Measurements from ENCODE around the gene KCNK4.

Gene KCNK4

DNA sequence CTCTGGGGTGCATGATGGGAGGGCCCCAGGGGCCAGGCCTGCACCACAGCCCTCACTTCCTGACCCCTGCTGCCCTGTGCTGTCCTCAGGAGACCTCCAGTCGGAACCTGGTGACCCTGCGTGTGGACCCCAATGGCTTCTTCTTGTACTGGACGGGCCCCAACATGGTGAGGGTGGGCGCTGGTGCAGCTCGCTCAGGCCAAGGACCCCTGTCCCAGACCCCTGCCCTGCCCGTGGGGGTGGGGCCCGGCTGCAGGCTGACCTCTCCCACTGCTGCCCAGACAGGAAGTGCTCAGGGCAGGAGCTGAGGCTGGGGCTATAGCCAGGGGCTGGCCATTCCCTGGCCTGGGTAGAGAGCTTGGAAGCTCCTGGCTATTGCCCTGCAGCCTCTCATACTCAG lies 36.8 kb upstream of the KCNK4 start:
- no peak for DNase-seq

DNA sequence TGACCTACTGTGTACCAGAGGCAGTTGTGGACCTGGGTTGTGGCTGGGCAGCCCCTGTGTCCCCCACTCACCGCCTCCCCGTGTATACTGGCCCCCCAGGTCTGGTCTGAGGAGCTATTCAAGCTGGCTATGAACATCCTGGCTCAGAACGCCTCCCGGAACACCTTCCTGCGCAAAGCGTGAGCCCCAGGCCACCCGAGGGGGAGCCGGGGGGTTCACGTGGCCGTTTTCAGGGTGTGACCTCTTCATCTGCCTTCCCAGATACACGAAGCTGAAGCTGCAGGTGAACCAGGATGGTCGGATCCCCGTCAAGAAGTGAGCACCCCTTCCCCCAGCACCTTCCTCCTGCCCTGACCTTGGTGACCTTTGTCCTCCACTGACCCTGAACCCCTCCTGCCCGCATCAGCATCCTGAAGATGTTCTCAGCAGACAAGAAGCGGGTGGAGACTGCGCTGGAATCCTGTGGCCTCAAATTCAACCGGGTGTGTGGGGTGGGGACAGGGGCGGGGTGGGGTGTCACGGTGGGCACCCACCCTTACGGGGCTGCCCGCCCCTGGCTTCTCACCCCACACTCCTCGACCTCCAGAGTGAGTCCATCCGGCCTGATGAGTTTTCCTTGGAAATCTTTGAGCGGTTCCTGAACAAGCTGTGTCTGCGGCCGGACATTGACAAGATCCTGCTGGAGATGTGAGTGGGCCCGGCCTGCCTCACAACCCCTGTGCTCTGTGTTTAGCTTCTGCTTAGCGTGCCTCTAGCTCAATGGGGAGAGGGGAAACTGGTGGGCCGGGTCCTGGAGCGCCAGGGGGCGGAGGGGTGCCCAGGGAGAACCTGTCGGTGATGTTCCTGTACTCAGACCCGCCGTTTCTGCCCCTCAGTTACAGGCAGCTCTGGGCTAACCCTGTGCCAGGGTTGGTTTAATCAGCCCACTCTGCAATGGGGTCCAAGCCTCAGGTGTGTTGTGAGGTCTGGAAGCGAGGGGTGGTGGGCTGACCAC lies 35.7 kb upstream of the KCNK4 start:
- no peak for DNase-seq

DNA sequence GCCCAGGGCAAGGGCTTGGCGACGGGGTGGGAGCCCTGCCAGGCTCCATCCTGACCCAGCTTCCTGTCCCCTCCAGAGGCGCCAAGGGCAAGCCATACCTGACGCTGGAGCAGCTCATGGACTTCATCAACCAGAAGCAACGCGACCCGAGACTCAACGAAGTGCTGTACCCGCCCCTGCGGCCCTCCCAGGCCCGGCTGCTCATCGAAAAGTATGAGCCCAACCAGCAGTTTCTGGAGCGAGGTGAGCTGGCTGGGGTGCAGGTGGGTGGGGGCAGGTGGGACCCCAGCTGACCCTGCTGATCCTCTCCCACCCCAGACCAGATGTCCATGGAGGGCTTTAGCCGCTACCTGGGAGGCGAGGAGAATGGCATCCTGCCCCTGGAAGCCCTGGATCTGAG lies 34.8 kb upstream of the KCNK4 start:
- no peak for DNase-seq

DNA sequence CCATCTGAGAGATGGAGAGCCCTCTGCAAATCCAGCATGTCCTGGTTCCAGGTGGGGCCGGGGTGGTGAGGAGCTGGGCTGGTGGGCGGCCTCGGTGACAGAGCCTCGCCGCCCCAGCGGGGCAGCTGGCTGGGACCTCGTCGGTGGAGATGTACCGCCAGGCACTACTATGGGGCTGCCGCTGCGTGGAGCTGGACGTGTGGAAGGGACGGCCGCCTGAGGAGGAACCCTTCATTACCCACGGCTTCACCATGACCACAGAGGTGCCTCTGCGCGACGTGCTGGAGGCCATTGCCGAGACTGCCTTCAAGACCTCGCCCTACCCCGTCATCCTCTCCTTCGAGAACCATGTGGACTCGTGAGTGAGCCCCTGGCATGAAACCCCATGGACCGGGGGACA lies 32.7 kb upstream of the KCNK4 start:
- DNase-seq = no peak

DNA sequence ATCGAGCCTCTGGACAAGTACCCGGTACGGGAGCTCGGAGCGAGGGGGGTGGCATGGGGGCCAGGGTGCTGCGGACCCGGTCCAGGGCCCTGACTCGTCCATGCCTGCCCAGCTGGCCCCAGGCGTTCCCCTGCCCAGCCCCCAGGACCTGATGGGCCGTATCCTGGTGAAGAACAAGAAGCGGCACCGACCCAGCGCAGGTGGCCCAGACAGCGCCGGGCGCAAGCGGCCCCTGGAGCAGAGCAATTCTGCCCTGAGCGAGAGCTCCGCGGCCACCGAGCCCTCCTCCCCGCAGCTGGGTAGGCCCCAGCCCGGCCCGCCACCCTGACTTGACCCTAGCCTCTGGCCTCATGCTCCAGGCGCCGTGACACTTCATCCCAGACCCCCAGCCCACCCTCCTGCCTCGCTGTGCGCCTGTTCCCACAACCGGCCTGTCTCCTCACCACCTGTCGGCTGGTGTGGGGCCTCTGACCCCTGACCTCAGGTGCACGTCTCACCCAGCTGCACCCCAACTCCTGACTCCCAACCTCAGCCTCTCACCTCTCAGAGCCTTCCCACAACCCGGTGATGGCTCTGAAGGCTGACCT lies 32.1 kb upstream of the KCNK4 start:
- no peak for DNase-seq

DNA sequence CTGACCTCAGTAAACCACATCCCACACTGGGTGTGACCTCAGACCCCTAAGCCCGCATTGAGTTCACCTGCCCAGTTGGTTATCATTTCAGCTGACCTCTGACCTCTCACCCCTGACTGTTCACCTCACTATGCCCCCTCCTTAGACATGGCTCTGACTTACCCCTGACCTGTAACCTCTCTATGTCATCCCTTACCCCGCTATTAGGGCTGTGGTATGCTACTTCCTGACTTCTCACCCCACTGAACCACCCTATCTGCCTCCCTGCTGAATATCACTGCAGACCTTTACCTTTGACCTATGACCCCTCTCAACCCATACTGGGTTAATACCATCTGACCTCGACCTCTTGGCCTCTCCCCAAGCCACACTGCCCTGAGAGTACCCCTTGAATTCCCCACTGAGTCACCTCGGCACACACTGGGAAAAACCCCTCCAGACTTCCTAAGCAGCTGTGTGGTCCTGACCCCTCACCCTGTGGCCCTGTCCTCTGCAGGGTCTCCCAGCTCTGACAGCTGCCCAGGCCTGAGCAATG lies 31.5 kb upstream of the KCNK4 start:
- DNase-seq = no peak

DNA sequence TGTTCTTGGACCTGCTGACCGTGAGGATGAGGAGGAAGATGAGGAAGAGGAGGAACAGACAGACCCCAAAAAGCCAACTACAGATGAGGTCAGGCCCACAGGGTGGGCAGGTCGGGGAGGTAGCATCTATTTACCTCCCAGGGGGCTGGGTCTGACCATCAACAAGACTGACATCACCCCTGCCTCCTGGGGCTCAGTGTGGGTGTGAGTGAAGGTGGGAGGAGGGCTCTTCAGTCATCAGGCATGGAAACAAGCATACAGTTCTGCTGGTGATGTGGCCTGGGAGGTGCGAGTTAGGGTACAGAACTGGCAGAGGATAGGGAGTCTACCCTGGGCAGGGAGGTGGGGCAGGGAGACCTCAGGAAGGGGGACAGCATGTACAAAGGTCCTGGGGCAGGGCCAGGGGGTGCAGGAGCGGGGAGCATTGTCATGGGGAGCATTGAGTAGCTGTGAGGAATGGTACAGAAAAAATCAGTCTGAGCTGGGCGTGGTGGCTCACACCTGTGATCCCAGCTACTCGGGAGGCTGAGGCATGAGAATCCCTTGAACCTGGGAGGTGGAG lies 30.9 kb upstream of the KCNK4 start:
- no peak for DNase-seq

DNA sequence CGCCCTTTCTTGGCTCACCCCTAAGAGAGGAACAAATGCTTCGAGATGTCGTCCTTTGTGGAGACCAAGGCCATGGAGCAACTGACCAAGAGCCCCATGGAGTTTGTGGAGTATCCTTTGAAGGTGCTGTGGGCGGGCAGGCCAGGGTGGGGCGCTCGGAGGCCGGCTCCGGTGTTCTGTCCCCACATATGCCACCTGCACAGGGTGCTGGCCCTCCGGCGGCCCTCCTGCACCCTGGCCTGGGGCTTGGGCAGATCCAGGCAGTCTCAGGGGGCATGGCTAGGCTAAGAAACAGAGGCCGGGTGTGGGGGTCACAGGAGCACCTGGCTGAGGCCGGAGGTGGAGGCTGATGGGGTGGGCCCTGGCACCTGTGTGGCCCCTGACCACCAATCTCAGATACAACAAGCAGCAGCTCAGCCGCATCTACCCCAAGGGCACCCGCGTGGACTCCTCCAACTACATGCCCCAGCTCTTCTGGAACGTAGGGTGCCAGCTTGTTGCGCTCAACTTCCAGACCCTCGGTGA lies 29.5 kb upstream of the KCNK4 start:
- DNase-seq = no peak

DNA sequence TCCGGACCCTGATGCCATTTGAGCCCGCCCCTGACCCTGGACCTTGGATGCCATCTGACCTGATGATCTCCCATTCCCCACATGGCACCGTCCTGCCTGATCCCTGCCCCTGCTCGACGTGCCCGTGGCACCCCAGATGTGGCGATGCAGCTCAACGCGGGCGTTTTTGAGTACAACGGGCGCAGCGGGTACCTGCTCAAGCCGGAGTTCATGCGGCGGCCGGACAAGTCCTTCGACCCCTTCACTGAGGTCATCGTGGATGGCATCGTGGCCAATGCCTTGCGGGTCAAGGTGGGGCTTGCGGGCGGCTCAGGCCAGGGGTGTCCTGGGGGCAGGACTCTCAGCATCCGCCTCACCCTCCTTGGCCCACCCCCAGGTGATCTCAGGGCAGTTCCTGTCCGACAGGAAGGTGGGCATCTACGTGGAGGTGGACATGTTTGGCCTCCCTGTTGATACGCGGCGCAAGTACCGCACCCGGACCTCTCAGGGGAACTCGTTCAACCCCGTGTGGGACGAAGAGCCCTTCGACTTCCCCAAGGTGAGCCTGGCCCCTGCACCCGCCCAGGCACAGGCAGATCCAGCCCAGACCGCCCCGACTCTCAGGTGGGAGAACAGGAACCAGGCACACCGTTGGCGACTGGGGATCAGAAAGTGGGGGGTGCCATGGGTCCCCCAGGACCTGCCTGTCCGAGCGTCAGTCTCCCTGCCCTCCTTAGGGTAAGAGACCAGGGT lies 28.7 kb upstream of the KCNK4 start:
- no peak for DNase-seq

DNA sequence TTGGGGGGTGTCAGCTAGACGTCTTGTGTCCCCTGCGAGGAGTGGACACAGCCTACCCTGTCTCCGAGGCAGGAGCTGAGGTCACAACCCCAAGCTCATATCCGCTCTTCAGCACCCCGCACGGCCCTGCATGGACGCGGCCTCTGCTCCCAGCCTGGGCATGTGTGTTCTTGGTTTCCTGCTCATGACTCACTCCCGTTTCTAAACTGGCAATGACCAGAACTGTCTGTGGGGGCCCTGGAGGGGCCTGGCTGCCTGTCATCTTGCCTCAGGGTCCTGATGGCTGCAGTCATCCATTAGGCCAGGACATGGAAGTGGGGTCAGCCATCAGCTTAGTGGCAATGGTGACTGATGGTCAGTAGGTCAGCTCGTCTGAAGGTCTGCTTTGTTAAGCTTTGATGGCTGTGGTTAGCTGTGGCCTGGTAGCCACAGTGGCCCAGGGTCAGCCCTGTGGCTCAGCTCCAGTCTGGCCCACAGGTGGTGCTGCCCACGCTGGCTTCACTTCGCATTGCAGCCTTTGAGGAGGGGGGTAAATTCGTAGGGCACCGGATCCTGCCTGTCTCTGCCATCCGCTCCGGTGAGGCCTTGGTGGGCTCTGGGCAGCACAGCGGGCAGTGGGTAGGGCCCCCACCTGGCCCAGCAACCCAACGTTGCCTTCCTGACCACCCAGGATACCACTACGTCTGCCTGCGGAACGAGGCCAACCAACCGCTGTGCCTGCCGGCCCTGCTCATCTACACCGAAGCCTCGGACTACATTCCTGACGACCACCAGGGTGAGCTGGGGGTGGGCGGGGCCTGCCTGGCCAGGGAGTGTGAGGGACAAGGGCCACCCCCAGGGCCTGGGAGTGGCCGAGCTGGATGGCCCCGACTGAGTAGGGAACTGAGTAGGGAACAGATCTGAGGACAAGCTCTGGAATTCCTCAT lies 27.8 kb upstream of the KCNK4 start:
- DNase-seq = peak; percentile 82

DNA sequence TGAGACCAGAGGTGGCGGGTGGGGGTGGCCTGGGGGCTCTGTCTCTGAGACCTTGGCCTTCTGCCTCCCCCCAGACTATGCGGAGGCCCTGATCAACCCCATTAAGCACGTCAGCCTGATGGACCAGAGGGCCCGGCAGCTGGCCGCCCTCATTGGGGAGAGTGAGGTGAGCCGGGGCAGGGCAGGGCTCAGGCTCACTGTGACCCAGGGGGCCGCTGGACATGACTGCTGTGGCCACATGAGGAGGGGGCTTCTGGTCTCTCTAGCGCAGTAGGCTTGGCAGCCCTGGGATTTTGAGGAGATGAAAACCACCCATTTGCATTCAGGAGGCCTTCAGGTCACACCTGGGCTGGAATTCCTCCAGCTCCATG lies 27.2 kb upstream of the KCNK4 start:
- DNase-seq = no peak

DNA sequence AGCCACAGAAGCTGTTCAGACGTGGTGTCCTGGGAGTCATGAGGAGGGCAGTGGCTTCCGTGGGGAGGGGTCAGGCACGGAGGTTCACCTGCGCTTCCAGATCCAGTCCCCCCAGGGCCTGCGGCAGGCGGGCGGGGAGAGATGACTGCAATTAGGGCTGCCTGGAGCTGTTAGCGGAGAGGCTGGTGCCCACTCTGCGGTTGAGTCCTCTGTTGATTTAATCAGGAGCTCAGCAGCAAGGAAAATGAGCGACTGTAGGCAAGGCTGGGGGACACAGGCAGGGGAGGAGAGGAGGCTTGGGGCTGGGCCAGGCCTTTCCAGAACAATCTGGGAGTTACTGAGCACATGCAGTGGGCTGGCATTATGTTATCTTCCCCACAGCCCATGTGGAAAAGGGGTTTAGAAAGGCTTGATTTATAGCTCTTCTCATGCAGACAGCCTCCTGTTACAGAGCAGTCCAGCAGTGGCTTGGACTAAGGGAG lies 26.7 kb upstream of the KCNK4 start:
- DNase-seq = peak; percentile 29

DNA sequence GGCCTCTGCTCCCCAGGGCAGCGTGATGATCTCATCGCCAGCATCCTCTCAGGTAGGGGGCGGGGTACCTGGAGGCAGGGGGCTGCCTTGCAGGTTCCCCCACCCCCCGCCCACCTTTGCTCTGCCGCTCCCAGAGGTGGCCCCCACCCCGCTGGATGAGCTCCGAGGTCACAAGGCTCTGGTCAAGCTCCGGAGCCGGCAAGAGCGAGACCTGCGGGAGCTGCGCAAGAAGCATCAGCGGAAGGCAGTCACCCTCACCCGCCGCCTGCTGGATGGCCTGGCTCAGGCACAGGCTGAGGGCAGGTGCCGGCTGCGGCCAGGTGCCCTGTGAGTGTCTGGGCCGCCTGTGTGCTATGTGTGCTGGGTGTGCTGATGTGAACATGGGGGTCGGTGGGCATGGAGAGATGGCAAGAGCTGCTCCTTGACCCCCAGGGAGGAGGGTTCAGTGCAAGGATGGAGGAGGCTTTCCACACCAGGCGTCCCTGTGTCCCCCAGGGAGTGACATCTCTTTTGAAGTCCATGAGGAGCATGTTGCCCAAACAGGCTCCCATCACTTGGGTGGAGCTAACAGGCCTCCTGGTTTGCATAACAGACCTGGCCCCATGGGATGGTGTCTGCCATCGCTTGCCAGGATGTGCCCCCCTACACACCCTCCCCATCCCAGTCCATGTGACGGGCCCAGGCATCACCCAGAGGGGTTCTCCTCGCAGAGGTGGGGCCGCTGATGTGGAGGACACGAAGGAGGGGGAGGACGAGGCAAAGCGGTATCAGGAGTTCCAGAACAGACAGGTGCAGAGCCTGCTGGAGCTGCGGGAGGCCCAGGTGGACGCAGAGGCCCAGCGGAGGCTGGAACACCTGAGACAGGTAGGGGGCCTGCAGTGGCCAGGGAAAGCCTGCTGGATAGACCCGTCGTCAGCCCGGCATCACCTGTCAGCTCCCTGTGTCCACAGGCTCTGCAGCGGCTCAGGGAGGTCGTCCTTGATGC lies 25.6 kb upstream of the KCNK4 start:
- DNase-seq = no peak

DNA sequence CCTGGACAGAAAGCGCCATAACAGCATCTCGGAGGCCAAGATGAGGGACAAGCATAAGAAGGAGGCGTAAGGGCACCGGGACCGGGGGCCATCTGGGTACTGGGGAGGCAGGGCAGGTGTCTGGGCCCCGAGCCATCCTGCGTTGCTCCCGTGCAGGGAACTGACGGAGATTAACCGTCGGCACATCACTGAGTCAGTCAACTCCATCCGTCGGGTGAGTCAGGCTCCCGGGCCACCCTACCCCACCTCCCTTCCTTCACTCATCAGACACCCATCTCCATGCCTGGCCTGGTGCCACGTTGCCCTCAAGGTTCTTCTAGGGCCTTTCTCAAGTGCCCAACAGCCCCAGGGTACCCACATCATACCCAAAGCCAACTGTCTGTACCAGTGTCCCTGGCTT lies 24.8 kb upstream of the KCNK4 start:
- DNase-seq = no peak

DNA sequence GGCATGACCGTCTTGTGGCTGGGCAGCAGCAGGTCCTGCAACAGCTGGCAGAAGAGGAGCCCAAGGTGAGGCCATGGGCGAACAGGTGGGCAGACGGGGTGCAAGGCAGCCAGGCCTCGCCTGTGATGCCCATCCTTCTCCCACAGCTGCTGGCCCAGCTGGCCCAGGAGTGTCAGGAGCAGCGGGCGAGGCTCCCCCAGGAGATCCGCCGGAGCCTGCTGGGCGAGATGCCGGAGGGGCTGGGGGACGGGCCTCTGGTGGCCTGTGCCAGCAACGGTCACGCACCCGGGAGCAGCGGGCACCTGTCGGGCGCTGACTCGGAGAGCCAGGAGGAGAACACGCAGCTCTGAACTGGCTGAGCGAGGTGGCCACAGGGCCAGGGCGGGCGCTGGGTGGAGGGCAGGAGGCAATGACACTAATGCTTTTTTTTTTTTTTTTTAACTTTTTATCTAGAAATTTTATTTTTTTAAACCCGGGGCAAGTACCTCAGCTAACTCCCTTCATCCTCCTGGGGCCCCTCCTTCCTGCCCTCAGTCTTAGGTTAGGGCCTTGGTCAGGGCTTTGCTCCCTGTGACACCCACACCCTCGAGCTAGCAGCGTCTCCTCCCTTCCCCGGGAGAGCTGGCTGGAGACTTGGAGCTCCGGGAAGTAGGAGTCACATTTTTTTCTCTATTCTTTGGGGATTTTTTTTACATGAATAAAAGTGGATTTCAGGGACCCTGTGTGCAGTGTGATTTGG lies 23.7 kb upstream of the KCNK4 start:
- DNase-seq = no peak

DNA sequence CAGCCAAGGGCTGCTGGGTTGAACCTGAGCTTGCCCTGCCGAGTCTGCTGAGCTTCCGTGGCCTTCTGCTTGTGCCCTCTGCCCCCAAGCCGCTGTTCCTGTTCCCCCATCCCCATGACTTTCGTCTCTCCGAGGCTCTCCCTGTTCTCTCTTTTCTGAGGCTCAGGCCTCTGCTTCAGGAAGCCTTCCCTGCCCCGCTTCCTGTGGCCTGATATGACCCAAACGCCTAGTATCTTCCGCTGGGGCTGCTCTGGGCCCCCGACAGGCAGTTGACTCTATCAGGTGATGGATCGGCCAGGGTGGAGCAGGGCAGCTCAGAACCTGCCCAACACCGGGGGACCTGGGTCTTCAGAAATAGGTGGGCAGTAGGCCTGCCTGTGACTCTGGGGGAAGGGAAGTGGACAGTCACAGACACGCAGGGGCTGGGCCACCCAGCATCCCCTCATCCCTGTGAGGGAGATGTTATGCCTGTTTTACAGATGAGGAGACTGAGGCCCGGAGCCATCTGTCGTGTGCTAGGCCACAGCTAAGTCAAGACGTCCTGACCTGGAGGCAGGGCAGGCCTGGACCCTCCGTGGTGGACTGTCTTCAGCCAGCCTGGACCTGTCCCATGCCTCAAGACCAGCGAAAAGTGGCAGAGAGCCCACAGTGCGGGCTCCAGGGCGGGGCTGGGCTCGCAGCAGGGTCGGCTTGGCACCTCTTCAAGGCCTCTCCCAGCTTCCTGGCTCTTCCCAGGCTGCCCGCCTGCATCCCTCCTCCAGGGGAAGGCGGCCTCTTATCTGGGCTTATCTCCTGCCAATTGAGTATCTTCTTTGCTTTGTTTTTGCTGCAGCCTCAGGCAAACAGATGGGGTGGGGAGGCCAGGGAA lies 22.8 kb upstream of the KCNK4 start:
- peak; percentile 38 for DNase-seq

DNA sequence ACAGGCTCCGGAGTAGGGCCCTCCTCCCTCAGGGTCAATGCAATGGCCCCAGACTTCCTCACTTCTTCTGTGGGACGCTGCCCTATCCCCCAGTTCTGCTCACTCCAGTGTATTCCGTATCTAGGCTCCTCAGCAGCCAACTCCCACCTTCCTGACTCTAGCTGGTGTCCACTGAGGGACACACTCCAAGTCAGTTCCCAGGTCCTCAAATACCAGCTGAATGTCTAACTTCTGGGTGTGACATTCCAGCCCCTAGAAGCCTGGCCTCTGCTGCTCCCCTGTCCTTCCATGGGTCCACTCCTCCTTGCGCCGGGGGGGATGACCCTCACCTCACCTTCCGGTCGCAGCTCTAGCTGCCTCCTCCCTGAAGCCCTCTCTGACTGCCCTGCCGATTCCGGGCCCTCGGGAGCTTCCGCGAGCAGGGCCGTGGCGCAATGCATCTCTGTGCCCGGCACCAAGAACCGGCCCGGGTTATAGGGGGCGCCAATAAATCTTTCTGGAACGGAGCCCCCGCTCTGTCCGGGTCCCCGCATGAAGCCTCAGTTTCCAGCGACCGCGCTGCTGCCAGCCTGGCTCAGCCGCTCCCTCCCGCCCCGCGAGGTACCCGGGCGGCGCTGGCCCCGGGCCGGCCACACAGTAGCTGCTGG lies 22.1 kb upstream of the KCNK4 start:
- DNase-seq = peak; percentile 75

Data from eye (tissue), 1 donor.